Neural progenitor cell (in vitro differentiated cells): ENCODE measurements around the gene PPP1R13L.

Experiments
- EZH2 ChIP-seq: fragments of 200-600 bp; sonication (generic); IDR thresholded peaks from 2 replicates; pipeline ENCODE4 v1.6.1; 2017; ENCODE audit warnings: antibody characterized with exemption, mild to moderate bottlenecking, moderate library complexity
- TF ChIP-seq, protein P1 (sequence below): fragments of 200-600 bp; sonication (generic); IDR thresholded peaks from 2 replicates; pipeline ENCODE4 v1.5.1; 2017; ENCODE audit warnings: antibody characterized with exemption, mild to moderate bottlenecking

GRCh38 chr19:45424191-45425058, 19.6 kb upstream of the PPP1R13L start:
- TF ChIP-seq, protein P1, sequence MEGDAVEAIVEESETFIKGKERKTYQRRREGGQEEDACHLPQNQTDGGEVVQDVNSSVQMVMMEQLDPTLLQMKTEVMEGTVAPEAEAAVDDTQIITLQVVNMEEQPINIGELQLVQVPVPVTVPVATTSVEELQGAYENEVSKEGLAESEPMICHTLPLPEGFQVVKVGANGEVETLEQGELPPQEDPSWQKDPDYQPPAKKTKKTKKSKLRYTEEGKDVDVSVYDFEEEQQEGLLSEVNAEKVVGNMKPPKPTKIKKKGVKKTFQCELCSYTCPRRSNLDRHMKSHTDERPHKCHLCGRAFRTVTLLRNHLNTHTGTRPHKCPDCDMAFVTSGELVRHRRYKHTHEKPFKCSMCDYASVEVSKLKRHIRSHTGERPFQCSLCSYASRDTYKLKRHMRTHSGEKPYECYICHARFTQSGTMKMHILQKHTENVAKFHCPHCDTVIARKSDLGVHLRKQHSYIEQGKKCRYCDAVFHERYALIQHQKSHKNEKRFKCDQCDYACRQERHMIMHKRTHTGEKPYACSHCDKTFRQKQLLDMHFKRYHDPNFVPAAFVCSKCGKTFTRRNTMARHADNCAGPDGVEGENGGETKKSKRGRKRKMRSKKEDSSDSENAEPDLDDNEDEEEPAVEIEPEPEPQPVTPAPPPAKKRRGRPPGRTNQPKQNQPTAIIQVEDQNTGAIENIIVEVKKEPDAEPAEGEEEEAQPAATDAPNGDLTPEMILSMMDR: no peak
- no peak for TF ChIP-seq EZH2
